Adrenal gland (tissue), 5 donors: Measurements from ENCODE around the gene BANF2.

ENCODE experiments used
- POLR2A ChIP-seq, 2 donors: fragments of 450-650 bp; IDR thresholded peaks; one replicate each; pipeline ENCODE4 v1.6.1; 2017; ENCODE audit warnings: antibody characterized with exemption in 2 of 2, mild to moderate bottlenecking in 2 of 2, moderate library complexity in 1 of 2
- TF ChIP-seq, protein P1 (sequence below), 6 experiments: fragments of 450-650 bp in 4 of 6; fragments of 200-600 bp in 2 of 6; sonication (generic) in 1 of 6; IDR thresholded peaks; 1 replicate in 5 of 6; 2 replicates in 1 of 6; pipeline versions ENCODE4 v1.5.1 to v1.8.0; 2016 to 2021; ENCODE audit warnings: antibody characterized with exemption in 6 of 6, mild to moderate bottlenecking in 2 of 6, moderate library complexity in 1 of 6
- donor health status: DM: no; HTN: no; CAD: no.

DNA sequence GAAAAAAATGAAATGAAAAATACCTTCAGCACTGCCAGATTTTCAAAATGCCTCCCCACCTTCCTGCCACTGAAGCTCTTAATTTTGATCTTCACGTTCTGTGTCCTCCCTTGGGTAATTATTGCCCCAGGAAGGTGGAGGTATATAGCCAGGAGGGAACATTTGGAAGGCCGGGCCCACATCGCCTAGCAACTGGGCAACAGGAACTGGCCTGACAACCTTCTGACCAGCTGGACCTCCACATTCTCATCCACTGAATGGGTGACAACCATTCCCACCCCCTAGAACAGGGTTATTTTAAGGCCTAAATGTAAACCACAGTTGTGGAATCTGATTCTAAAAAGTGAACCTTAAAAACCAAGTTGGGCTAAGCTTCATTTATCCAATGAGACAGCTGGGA, 20.9 kb upstream of the BANF2 start:
- TF ChIP-seq POLR2A (IDR thresholded peaks at IDR 0.05), result no peak
- TF ChIP-seq, protein P1, sequence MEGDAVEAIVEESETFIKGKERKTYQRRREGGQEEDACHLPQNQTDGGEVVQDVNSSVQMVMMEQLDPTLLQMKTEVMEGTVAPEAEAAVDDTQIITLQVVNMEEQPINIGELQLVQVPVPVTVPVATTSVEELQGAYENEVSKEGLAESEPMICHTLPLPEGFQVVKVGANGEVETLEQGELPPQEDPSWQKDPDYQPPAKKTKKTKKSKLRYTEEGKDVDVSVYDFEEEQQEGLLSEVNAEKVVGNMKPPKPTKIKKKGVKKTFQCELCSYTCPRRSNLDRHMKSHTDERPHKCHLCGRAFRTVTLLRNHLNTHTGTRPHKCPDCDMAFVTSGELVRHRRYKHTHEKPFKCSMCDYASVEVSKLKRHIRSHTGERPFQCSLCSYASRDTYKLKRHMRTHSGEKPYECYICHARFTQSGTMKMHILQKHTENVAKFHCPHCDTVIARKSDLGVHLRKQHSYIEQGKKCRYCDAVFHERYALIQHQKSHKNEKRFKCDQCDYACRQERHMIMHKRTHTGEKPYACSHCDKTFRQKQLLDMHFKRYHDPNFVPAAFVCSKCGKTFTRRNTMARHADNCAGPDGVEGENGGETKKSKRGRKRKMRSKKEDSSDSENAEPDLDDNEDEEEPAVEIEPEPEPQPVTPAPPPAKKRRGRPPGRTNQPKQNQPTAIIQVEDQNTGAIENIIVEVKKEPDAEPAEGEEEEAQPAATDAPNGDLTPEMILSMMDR (IDR thresholded peaks at IDR 0.05), result no peak
